Skeletal muscle tissue (tissue), 5 donors: ENCODE data around the gene DOCK4. TPM values are rescaled to one million over a fixed set of nuclear protein-coding genes. Genes with fewer than 3 reads are reported as not detected.

Experiments
- H3K27ac ChIP-seq: one replicate; pipeline ENCODE4 v1.7.0; 2013; ENCODE audit warnings: mild to moderate bottlenecking, low read depth, low read length, inconsistent platforms
- H3K27me3 ChIP-seq, 3 donors: one replicate each; pipeline ENCODE4 v1.7.0; 2013; ENCODE audit warnings: low read length in 3 of 3; ENCODE audit not compliant: control insufficient read depth in 3 of 3, insufficient read depth in 3 of 3
- H3K36me3 ChIP-seq, 3 donors: one replicate each; pipeline ENCODE4 v1.7.0; 2013; ENCODE audit warnings: low read length in 3 of 3; ENCODE audit not compliant: control insufficient read depth in 3 of 3, insufficient read depth in 3 of 3
- H3K4me1 ChIP-seq, 3 donors: one replicate each; pipeline ENCODE4 v1.7.0; 2013; ENCODE audit warnings: low read length in 3 of 3, mild to moderate bottlenecking in 3 of 3; ENCODE audit not compliant: control insufficient read depth in 3 of 3, insufficient read depth in 3 of 3
- H3K4me3 ChIP-seq, 3 donors: one replicate each; pipeline ENCODE4 v1.7.0; 2013; ENCODE audit warnings: low read length in 3 of 3
- H3K9ac ChIP-seq, 3 donors: one replicate each; pipeline ENCODE4 v1.7.0; 2013; ENCODE audit warnings: low read length in 3 of 3, mild to moderate bottlenecking in 3 of 3, moderate library complexity in 2 of 3, low read depth in 1 of 3
- H3K9me3 ChIP-seq, 3 donors: one replicate each; pipeline ENCODE4 v1.7.0; 2013; ENCODE audit warnings: low read length in 3 of 3; ENCODE audit not compliant: control insufficient read depth in 3 of 3
- small RNA-seq: library from RNA; depleted of rRNA; stranded (forward); fragments of <200 nt; gene quantifications from one replicate; pipeline ENCODE3, GENCODE V24; 2014
- total RNA-seq: library from RNA; depleted of rRNA; stranded (reverse); fragments of >200 nt; gene quantifications from one replicate; pipeline ENCODE4 v1.2.3, GENCODE V29; 2014
- donor health status: Osteomylitis.

Gene DOCK4
- total RNA-seq, 1 donor from 2014 or later = 24.5 TPM

- no peaks in the 10 kb centered on the region for H3K9me3 ChIP-seq
- H3K27me3 ChIP-seq = no peaks in the 10 kb centered on the region
- no peaks in the 10 kb centered on the region for H3K36me3 ChIP-seq
- H3K9ac ChIP-seq = no peak overlapping the region
- H3K4me1 ChIP-seq = no peaks in the 10 kb centered on the region
- no peak overlapping the region for H3K27ac ChIP-seq
- no peak overlapping the region for H3K4me3 ChIP-seq
Measured at GRCh38 chr7:111682588-111683340, 523.4 kb downstream of the DOCK4 start.

DNA sequence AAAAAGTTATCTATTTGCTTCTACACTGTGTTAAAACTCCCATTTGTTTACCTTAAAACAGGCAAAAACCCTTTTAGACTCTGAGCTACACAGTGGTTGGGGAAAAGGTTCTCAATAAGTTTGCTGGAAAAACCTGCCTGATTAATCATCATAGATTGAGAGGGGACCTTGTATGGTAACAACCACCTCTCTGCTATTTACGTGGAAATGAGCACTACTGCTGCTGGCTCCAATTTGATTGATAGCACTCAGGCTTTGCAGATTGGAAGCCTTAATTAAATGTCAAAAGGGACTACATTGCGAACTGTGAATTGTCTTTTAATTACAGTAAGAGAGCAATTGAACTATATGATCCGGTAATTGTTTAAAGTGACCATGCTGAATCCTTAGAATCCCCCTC lies 525.0 kb downstream of the DOCK4 start:
- Histone ChIP-seq H3K36me3 (no peaks in the 10 kb centered on the region), H3K9ac (no peak overlapping the region), H3K4me1 (no peaks in the 10 kb centered on the region), H3K27me3 (no peaks in the 10 kb centered on the region), H3K27ac (no peak overlapping the region), H3K4me3 (no peak overlapping the region), H3K9me3 (no peaks in the 10 kb centered on the region)

GRCh38 chr7:111678986-111679385 lies 527.2 kb downstream of the DOCK4 start:
- no peaks in the 10 kb centered on the region for H3K36me3 ChIP-seq
- no peaks in the 10 kb centered on the region for H3K27me3 ChIP-seq
- no peak overlapping the region for H3K27ac ChIP-seq
- H3K9me3 ChIP-seq = no peaks in the 10 kb centered on the region
- H3K4me1 ChIP-seq = no peaks in the 10 kb centered on the region
- H3K4me3 ChIP-seq = no peak overlapping the region
- H3K9ac ChIP-seq = no peak overlapping the region

GRCh38 chr7:111678281-111678680 lies 527.9 kb downstream of the DOCK4 start:
- Histone ChIP-seq H3K4me1 (no peaks in the 10 kb centered on the region), H3K27me3 (no peaks in the 10 kb centered on the region), H3K9me3 (no peaks in the 10 kb centered on the region), H3K36me3 (no peaks in the 10 kb centered on the region), H3K4me3 (no peak overlapping the region), H3K9ac (no peak overlapping the region), H3K27ac (no peak overlapping the region)

DNA sequence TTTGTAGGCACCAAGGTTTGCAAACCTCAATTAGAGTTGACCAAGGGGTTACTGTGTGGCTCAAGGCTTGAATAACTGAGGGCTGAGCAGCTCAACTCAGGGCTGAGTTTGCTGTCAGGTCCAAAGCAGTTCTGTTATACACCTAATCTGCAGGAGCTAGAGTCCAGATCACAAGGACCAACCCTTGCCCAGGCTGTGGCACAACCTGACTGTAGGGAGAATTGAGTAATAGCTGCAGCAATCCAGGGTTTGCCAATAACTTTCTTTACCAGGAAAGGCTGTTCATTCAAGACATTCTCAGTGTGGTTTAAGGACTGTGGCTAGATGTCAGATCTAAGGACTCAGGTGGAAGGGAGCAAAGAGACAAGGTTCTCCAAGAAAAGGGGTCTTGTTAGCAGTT lies 528.4 kb downstream of the DOCK4 start:
- Histone ChIP-seq H3K9ac (no peak overlapping the region), H3K27ac (no peak overlapping the region), H3K36me3 (no peaks in the 10 kb centered on the region), H3K27me3 (no peaks in the 10 kb centered on the region), H3K4me3 (no peak overlapping the region), H3K9me3 (no peaks in the 10 kb centered on the region), H3K4me1 (no peaks in the 10 kb centered on the region)

DNA sequence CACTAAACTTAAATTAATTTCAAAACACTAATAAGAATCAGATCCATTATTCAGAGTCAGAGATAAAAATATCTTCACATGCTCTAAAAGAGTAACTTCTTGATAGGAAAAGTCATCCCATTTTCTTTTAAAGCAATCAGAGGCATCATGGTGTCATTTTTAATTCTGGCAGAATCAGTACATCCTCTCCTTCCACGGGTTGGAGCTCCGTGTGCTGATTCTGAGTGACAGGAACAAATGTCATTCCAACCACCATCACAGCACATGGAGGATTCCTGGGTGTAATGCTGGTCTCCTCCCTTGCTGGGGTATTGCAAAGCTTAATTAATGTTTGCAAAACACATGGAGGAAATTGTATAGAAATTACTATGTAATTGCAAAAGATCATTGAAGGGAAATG lies 529.4 kb downstream of the DOCK4 start:
- Histone ChIP-seq H3K4me3 (no peak overlapping the region), H3K9ac (no peak overlapping the region), H3K27ac (no peak overlapping the region), H3K9me3 (no peaks in the 10 kb centered on the region), H3K27me3 (no peaks in the 10 kb centered on the region), H3K4me1 (no peaks in the 10 kb centered on the region), H3K36me3 (no peaks in the 10 kb centered on the region)

Small RNA genes lying within 50 kb of the gene (small RNA-seq; reads per million reads assigned to genes)
- not detected for gene RNA5SP237

Other genes with a start within 250 kb of the DOCK4 start
- 17.7 TPM for gene ZNF277, start 296 bp upstream of the DOCK4 start, total RNA-seq
- 15.1 TPM for gene IFRD1, start 244.1 kb upstream of the DOCK4 start, total RNA-seq